Muscle layer of colon (tissue), 2 donors: Measurements from ENCODE around the gene CELA1.
"Not testable (repeated sequence)": the region's sequence is repeated elsewhere in the genome, so short reads cannot be mapped to it uniquely, and the experiment has no call there.

ENCODE experiments used
- H3K27ac ChIP-seq: one replicate; pipeline ENCODE4 v1.7.0; 2013; ENCODE audit warnings: low read depth, mild to moderate bottlenecking, low read length, moderate library complexity
- H3K27me3 ChIP-seq, 2 donors: one replicate each; pipeline ENCODE4 v1.7.0; 2013; ENCODE audit warnings: low read length in 2 of 2, mild to moderate bottlenecking in 2 of 2; ENCODE audit not compliant: insufficient read depth in 2 of 2, control insufficient read depth in 1 of 2
- H3K36me3 ChIP-seq: one replicate; pipeline ENCODE4 v1.7.0; 2013; ENCODE audit warnings: mild to moderate bottlenecking, low read length; ENCODE audit not compliant: insufficient read depth
- H3K4me1 ChIP-seq: one replicate; pipeline ENCODE4 v1.7.0; 2013; ENCODE audit warnings: mild to moderate bottlenecking, low read length; ENCODE audit not compliant: insufficient read depth
- H3K4me3 ChIP-seq, 2 donors: one replicate each; pipeline ENCODE4 v1.7.0; 2013; ENCODE audit warnings: low read length in 2 of 2, low read depth in 1 of 2, mild to moderate bottlenecking in 1 of 2, moderate library complexity in 1 of 2
- H3K9ac ChIP-seq: one replicate; pipeline ENCODE4 v1.7.0; 2013; ENCODE audit warnings: low read length
- H3K9me3 ChIP-seq: one replicate; pipeline ENCODE4 v1.7.0; 2013; ENCODE audit warnings: mild to moderate bottlenecking, low read length
- donor health status: abdominal sarcoma.
- donor health status: Adenocarcinoma of cecum.

CELA1 gene

GRCh38 chr12:51321882-51322281 lies 24.6 kb downstream of the CELA1 start:
- Histone ChIP-seq H3K4me3 (no peak overlapping the region), H3K27ac (no peak overlapping the region), H3K36me3 (no peaks in the 10 kb centered on the region)

GRCh38 chr12:51320695-51321320 lies 25.7 kb downstream of the CELA1 start:
- no peak overlapping the region for H3K4me3 ChIP-seq
- no peaks in the 10 kb centered on the region for H3K27me3 ChIP-seq
- no peak overlapping the region for H3K9ac ChIP-seq
- no peaks in the 10 kb centered on the region for H3K9me3 ChIP-seq
- H3K4me1 ChIP-seq, result no peaks in the 10 kb centered on the region
- H3K36me3 ChIP-seq, result no peaks in the 10 kb centered on the region
- no peak overlapping the region for H3K27ac ChIP-seq

More at GRCh38 chr12:51321882-51322281, 24.6 kb downstream of the CELA1 start:
- Histone ChIP-seq H3K9ac (no peak overlapping the region), H3K4me1 (no peaks in the 10 kb centered on the region), H3K9me3 (no peaks in the 10 kb centered on the region), H3K27me3 (no peaks in the 10 kb centered on the region)

GRCh38 chr12:51320311-51320694 lies 26.2 kb downstream of the CELA1 start:
- Histone ChIP-seq H3K36me3 (no peaks in the 10 kb centered on the region), H3K27me3 (no peaks in the 10 kb centered on the region), H3K9me3 (no peaks in the 10 kb centered on the region), H3K9ac (no peak overlapping the region), H3K4me3 (no peak overlapping the region), H3K27ac (no peak overlapping the region), H3K4me1 (no peaks in the 10 kb centered on the region)

- Histone ChIP-seq H3K9me3 (no peaks in the 10 kb centered on the region), H3K4me3 (no peak overlapping the region), H3K4me1 (no peaks in the 10 kb centered on the region), H3K36me3 (no peaks in the 10 kb centered on the region), H3K27me3 (no peaks in the 10 kb centered on the region), H3K9ac (no peak overlapping the region), H3K27ac (no peak overlapping the region)
Observed at GRCh38 chr12:51318846-51319599, 27.5 kb downstream of the CELA1 start.

- H3K27me3 ChIP-seq, H3K36me3 ChIP-seq, H3K27ac ChIP-seq, H3K4me1 ChIP-seq, H3K4me3 ChIP-seq, H3K9me3 ChIP-seq, H3K9ac ChIP-seq: not testable (repeated sequence)
Observed at GRCh38 chr12:51318057-51318806, 28.2 kb downstream of the CELA1 start.

GRCh38 chr12:51311389-51311788 lies 35.1 kb downstream of the CELA1 start:
- Histone ChIP-seq H3K27ac (no peak overlapping the region), H3K27me3 (no peaks in the 10 kb centered on the region), H3K4me3 (no peak overlapping the region), H3K9me3 (no peaks in the 10 kb centered on the region), H3K4me1 (no peaks in the 10 kb centered on the region), H3K9ac (no peak overlapping the region), H3K36me3 (no peaks in the 10 kb centered on the region)

- Histone ChIP-seq H3K36me3 (no peaks in the 10 kb centered on the region), H3K4me3 (no peak overlapping the region), H3K9me3 (no peaks in the 10 kb centered on the region), H3K4me1 (no peaks in the 10 kb centered on the region), H3K27ac (no peak overlapping the region), H3K27me3 (no peaks in the 10 kb centered on the region), H3K9ac (no peak overlapping the region)
Observed at GRCh38 chr12:51307655-51308593, 38.6 kb downstream of the CELA1 start.

- Histone ChIP-seq H3K36me3 (no peaks in the 10 kb centered on the region), H3K4me1 (no peaks in the 10 kb centered on the region), H3K4me3 (no peak overlapping the region), H3K27me3 (no peaks in the 10 kb centered on the region), H3K27ac (no peak overlapping the region), H3K9ac (no peak overlapping the region), H3K9me3 (no peaks in the 10 kb centered on the region)
Observed at GRCh38 chr12:51306507-51306906, 40.0 kb downstream of the CELA1 start.

- not testable (repeated sequence) for H3K4me1 ChIP-seq, H3K4me3 ChIP-seq, H3K27ac ChIP-seq, H3K27me3 ChIP-seq, H3K9me3 ChIP-seq, H3K36me3 ChIP-seq, H3K9ac ChIP-seq
Observed at GRCh38 chr12:51300768-51301167, 45.7 kb downstream of the CELA1 start.

- Histone ChIP-seq H3K27ac (no peak overlapping the region), H3K36me3 (no peaks in the 10 kb centered on the region), H3K4me3 (no peak overlapping the region), H3K27me3 (no peaks in the 10 kb centered on the region), H3K9me3 (no peaks in the 10 kb centered on the region), H3K9ac (no peak overlapping the region), H3K4me1 (no peaks in the 10 kb centered on the region)
Observed at GRCh38 chr12:51295651-51296050, 50.8 kb downstream of the CELA1 start.

GRCh38 chr12:51294097-51294496 lies 52.4 kb downstream of the CELA1 start:
- not testable (repeated sequence) for H3K36me3 ChIP-seq, H3K9me3 ChIP-seq, H3K9ac ChIP-seq, H3K27ac ChIP-seq, H3K27me3 ChIP-seq, H3K4me1 ChIP-seq, H3K4me3 ChIP-seq
